GM13977 (cell line): ENCODE data around the gene REV3L.

Experiments used
- DNase-seq: peaks from one replicate; pipeline ENCODE4 v3.0.0; 2012; ENCODE audit warnings: low spot score
- in situ Hi-C: fragments of 300-500 bp; cut with MboI; formaldehyde crosslinking; loops from one replicate; pipeline ENCODE4 v1.12.0; 2022; ENCODE audit warnings: low sequenced_read_pairs, low pct_unique_long_range_greater_than_20kb, mixed read lengths, inconsistent platforms; ENCODE audit not compliant: unreplicated experiment
- TF ChIP-seq, protein P1 (sequence below): IDR thresholded peaks from 2 replicates; pipeline ENCODE4 v1.5.1; 2012; ENCODE audit warnings: mild to moderate bottlenecking, control low read depth; ENCODE audit not compliant: insufficient read depth; ENCODE audit errors: extremely low read depth, missing control alignments

REV3L gene

DNA sequence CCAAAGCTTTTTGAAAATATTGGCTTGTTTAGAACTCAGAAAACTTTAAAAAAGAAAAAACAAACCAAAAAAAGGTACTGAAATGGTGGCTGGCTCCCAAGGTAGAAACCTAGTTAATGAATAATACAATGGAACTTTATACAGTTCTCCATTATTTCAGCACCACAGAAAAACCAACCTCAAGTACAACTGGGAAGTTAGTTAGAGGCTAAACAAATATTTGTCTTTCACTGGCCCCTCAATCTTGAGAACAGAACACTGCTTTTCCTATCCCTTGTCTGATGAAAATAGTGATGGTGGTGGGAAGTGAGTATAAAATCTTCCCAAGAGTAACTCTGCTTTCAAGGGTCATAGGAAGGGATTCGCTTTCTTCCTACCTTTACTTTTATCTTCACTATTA lies 126.5 kb downstream of the REV3L start:
- in situ Hi-C loops: no loop called here
- DNase-seq: no peak
- TF ChIP-seq, protein P1, sequence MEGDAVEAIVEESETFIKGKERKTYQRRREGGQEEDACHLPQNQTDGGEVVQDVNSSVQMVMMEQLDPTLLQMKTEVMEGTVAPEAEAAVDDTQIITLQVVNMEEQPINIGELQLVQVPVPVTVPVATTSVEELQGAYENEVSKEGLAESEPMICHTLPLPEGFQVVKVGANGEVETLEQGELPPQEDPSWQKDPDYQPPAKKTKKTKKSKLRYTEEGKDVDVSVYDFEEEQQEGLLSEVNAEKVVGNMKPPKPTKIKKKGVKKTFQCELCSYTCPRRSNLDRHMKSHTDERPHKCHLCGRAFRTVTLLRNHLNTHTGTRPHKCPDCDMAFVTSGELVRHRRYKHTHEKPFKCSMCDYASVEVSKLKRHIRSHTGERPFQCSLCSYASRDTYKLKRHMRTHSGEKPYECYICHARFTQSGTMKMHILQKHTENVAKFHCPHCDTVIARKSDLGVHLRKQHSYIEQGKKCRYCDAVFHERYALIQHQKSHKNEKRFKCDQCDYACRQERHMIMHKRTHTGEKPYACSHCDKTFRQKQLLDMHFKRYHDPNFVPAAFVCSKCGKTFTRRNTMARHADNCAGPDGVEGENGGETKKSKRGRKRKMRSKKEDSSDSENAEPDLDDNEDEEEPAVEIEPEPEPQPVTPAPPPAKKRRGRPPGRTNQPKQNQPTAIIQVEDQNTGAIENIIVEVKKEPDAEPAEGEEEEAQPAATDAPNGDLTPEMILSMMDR: no peak

DNA sequence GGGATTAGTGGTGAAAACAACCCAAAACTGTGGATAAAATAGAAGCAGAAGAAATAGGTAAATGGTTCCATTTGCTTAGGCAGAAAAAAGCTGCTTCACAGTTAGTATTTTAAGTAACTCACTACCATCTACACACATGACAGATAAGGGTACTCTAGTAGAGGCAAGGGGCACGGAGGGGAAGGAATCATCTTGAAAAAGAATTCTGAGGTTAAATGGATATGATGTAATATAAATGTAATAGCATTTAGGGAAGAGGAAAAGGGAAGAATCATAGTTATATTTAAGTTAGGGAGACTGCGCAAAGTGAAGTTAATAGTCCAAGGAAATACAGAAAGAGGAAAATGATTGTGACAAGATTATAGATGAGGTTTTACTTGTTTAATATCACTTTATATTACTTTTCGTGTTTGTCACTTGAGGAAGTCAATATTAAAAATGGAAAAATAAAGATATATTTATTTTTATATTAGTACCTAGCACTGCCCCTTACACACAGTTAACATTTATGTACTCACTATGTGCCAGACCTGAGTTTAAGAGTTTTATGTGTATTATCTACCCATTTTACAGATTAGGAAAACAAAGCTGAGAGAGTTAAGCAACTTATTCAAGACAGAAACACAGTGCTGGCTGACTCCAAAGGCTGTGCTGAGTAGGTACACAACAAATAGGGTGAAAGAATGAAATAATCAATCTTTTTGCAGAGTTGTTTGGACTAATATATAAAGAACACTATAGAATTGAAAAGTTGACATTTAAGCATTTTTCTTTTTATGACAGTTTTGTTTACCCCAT lies 128.1 kb downstream of the REV3L start:
- in situ Hi-C loops: no loop called here

DNA sequence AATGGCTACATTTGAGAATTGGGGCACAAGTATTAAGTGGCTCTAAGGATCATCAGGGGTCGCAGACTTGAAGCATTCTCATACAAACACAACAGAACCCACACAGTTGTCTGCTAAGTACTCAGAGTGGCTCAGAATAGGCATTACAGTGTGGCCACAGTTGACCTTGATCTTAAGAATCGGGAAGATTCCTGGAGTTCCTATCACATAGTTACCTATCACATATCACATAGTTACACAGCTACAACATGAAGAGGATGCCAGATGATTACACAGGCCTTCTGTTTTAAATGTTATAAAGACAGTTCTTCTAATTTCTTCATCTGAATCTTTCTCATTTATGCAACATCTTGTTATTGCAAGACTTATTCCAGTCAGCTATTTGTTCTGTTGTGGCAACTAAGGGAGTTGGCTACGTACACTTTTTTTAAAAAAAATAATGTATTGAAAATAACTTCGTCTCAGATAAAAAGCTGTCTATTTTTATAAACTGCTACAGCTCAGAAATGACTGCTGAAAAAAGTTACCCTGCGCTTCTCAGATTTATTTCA lies 129.0 kb downstream of the REV3L start:
- no peak for DNase-seq
- in situ Hi-C loops: no loop called here
- TF ChIP-seq, protein P1: no peak

More for the DNA sequence above, 128.1 kb downstream of the REV3L start:
- no peak for DNase-seq
- TF ChIP-seq, protein P1: no peak

DNA sequence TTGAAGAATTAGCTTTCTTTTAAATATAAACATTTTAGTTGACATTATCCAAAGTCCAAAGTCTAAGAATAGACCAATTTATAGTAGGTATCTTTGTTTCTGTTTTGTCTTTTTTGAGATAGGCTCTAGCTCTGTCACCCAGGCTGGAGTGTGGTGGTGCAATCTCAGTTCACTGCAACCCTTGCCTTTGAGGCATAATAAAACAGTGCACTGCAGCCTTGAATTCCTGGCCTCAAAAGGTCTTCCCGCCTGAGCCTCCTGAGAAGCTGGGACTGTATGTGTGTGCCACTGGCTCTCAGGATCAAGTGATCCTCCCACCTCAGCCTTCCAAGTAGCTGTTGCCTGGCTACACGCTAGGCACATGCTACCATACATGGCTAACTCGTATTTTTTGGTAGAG lies 135.4 kb downstream of the REV3L start:
- in situ Hi-C loops: no loop called here
- TF ChIP-seq, protein P1: no peak
- no peak for DNase-seq

DNA sequence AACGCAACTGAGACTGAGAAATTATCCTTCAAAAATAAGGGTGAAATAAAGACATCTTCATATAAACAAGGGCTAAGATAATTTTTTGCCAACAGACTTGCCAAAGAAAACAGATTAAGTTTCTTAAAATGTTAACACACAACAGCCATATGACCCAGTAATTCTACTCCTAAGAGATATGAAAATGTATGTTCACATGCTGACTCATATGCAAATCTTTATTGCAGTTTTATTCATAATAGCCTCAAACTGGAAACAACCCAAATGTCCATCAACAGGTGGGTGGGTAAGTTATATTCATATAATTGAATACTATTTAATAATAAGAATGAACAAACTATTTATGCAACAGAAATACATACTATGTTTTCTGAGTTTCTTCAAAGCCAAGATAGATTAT lies 140.1 kb downstream of the REV3L start:
- TF ChIP-seq, protein P1: no peak
- DNase-seq: no peak
- in situ Hi-C loops: no loop called here

DNA sequence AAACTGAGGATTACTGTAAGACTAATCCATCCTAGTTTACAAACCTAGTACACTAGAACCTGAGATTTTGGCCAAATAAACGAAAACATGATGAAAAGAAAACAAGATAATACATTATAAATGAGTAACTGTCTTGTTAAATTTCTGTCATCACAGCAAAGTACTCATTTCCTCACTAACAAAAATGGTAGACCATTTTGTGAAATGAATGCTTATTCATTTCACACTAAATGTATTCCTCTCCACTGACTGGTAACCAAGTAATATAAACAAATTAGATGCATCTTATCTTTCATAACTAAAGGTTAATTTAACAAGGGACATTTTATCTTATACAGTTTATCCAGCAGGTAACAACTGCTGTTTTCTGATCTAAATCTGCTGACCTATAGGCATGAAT lies 143.7 kb downstream of the REV3L start:
- TF ChIP-seq, protein P1: no peak
- in situ Hi-C loops: no loop called here

More for the DNA sequence above, 143.7 kb downstream of the REV3L start:
- no peak for DNase-seq
